Peyer's patch (tissue), 4 donors: Measurements from ENCODE around the gene ACTN4.

Experiments
- CTCF ChIP-seq, 6 experiments: fragments of 450-650 bp in 4 of 6; fragments of 200-600 bp in 2 of 6; sonication (generic) in 1 of 6; IDR thresholded peaks; one replicate each; pipeline ENCODE4 v1.5.1; 2017 to 2019; ENCODE audit warnings: antibody characterized with exemption in 6 of 6, mild to moderate bottlenecking in 3 of 6, moderate library complexity in 1 of 6
- POLR2A ChIP-seq, 2 donors: fragments of 450-650 bp; IDR thresholded peaks; one replicate each; pipeline ENCODE4 v1.5.1; 2017; ENCODE audit warnings: antibody characterized with exemption in 2 of 2, mild to moderate bottlenecking in 2 of 2, moderate library complexity in 2 of 2

GRCh38 chr19:38647966-38648768 is 718 bp downstream of the ACTN4 start:
- TF ChIP-seq CTCF (IDR thresholded peaks at IDR 0.05) (no peak), POLR2A (IDR thresholded peaks at IDR 0.05) (no peak)
